CD4-positive, alpha-beta T cell treated with Interleukin-1 beta for 1 hour (primary cell): ENCODE results near the gene GREM2.

ENCODE experiments used
- DNase-seq, 2 donors: peaks; one replicate each; pipeline ENCODE4 v3.0.0-alpha.2; 2020 to 2022

GREM2 gene

DNA sequence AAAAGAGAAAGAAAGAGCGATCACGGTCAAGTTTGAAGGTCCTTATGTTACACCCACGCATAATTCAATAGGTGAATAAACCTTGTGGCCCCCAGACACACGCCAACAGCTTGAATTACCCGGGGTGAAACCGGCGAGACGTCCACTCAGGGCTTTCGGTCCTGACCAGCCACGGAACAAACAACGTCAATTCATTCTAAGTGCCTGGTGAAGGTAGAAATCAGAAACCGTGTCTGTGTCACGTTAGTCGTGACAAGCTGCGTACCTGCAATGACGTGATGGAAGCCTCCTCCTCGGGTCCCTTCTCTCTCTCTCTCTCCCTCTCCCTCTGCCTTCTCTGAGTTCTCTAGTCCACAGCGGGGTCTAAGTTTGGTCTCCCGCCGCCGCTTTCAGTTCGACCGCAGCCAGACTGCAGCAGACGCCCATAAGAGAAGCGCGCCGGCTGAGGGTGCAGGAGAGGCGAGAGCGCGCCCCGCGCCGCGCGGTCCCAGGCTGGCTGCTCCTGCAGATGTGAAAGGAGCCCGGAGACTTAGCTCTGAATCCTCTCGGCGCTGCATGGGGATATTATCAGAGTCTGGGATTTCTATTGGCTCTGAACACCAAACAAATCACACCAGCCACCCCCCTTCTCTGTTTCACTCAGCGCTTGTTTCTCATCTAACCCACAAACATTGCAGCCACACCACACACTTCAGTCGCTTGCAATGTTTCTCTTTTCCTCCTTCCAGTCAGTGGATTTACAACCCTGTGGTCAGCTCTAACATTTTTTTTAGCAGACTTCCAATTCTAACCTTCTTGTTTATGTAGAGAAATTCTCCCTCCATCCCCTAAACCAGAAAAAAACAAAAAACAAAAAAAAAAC is at the start of gene GREM2:
Gene GREM2, minus strand, starts transcription at position 537 of the 862 bp plus-strand sequence. CDS start 118,680 bp downstream, outside the sequence.
- peak; percentile 6 to 40 for DNase-seq

- DNase-seq: no peak
Measured at GRCh38 chr1:240658312-240658960, 46.5 kb upstream of the GREM2 start.

DNA sequence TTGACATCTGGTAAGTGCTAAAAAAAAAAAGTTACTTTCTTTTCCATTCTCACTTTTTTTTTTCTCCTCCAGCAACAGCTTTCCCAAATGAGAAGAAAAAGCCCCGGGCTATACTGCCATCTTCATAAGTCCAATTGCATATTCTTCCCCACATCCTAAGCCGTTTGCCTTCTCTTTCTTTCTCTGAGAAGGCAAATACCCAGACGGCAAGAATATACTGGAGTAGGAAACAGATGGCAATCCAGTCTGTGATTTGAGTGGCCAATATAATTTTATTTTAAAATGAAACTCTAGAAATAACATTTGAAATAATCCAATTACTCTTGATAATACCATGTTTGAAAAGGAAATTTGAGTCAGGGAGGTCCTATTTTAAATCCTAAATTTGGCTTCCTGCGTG is 44.6 kb upstream of the GREM2 start:
- DNase-seq: no peak

DNA sequence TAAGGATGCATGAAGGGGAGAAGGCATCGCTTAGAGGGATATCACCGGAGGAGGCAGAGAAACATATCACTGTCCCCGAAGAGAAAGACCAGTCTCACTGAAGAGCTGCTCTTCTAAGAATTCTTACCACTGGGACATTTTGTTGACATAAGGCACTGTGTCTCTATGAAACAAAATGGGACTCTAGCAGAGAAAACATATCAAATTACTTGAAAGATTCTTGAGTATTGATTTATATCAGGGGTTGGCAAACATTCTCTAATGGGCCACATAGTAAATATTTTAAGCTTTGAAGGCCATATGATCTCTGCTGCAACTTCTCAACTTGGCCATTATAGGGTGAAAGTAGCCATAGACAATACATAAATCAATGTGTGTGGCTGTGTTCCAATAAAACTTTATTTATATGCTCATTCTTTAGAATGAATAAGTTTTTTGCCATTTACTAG is 41.0 kb upstream of the GREM2 start:
- DNase-seq: no peak

DNA sequence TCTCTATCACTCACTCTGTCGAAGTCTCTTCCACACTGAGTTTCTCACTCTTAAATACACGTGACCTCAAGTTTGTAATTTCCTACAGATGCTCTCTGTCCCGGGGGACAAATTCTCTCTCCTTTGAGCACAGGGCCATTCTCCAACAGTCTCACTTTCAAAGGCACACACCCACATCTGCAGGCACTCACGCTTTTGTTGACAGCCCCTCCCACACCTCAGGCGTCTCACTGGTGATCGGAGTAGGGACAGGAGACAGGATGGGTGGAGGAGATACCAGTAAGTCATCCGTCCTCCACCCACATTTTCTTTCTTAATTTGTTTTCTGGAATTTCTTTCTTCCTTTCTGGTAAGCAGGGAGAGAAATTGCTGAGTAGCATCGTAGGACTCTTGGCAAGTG is 40.6 kb upstream of the GREM2 start:
- DNase-seq: no peak

DNA sequence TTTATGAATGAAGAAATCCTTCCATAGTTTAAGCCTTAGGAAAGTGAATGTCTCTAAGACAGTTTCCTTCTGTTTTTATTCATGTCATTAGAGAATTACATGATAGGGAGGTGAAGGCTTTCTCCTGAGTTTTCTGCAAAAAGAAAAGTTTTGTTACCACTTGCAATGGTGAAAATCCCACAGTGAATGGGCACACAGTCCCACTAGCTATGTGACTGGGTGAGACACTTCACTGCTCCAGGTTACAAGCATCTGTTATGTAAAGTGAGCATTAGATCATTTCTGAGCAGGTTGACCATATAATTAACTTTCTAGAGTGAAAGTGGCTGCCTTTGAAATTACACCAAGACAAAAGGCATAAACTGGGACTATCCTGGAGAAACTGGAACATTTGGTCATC is 38.9 kb upstream of the GREM2 start:
- DNase-seq: no peak

GRCh38 chr1:240649733-240650721 is 38.1 kb upstream of the GREM2 start:
- DNase-seq: no peak

DNA sequence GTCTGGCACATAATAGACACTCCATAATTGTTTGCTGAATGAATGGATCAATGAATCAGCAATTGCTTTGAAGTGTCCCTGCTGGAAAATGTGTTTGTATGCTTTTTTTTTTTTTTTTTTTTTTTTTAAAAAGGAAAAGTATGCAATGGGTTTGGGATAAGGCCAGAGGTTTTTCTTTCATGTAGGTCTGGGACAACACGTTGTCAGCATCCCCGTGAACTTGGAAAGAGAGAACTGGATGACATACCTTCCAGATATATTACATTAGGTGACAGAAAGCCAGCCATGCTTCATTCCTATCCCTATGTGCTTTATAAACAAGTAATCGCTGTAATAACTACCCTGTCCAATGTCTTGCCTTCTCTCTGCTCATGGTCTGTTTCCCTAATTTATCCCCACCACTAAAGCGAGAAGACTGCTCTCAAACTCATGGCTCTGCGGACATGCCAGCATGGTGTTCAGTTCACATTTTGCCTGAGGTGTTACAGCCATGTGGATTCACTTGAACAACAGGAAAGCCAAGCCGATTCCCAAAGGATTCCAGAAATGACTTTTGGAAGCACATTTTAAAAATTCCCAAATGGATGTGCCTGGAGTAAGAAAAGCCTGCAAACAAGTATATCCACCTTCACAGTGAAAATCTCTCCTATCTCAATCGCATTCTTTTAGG is 34.8 kb upstream of the GREM2 start:
- no peak for DNase-seq

DNA sequence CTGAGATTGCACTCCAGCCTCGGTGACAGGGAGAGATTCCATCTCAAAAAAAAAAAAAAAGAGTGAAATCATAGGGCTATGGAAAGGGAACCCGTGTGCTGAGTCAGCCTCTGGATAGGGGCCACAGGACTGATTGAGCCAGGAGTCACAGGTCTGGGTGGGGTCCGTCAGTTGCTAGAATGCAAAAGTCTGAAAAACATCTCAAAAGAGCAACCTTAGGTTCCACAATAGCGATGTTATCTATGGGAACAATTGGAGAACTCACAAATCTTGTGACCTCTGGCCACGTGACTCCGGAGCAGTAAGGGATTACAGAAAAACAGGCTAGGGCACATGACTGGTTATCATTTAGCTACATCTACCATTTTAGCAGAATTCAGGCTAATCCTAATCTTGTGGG is 32.8 kb upstream of the GREM2 start:
- no peak for DNase-seq

DNA sequence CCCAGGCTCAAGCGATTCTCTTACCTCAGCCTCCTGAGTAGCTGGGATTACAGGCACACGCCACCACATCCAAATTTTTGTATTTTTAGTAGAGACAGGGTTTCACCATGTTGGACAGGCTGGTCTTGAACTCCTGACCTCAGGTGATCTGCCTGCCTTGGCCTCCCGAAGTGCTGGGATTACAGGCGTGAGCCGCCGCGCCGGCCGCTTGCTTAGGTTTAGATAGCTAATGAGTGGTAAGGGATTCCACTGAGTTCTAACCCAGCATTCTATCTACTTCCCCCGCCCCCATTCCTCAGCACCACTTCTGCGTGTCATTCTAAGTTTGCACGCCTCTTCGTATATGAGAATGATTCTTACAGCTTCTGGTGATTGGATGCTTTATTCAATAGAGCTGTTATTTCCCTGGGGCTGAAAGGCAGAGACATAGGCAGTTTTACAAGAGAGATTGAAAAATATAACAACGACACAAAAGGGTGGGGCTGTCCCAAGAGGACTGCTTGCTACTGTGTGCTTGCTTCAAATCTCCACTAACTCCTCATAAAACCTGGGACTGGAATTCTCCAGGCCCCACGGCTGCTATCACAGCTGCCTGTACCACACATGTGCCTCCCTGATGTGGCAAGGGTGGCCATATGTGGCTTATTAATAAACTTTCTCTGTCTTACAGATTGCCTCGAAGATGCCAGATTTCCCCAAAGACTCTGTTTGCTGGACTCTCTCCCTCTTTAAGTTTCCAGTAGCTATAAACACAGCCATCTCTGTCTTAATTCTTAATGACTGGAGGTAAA is 23.7 kb upstream of the GREM2 start:
- DNase-seq: no peak

DNA sequence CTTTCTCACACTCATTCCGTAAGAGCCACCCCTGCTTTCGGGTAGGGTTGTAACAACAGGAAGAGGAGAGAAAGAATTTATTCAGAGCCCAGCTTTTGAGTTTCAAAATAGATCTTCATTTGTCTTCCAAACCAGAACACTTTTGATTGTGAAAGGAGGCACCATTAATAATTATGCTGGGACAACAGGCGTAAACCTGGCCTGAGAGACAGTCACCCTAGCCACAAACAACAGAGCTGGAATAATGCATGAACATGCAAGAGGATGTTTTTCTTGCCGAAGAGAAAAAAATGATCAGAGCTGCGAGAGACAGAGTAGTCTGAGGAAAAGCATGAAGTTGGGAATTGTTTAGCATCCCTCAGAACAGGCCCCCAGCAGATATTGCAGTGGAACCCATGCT is 18.5 kb upstream of the GREM2 start:
- DNase-seq: no peak

DNA sequence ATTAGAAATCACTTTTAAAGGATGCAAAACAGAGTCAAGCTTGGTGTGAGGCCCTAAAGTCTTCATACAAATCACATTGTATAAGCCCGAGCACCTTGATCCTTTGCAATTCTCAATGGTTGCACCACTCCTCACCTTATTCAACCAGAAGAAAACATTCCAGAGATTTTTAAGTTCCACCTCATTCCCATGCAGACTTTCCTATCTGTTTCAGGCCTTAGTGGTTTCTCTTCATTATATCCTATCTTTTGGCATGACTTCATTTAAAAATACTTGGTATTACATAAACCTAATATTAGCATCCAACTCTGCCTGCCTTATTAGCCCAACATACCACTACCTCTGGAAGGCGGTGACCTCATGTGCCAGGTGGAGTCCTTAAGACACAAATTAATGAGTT is 9.3 kb upstream of the GREM2 start:
- DNase-seq: no peak

- DNase-seq: no peak
Measured at GRCh38 chr1:240619906-240620621, 8.1 kb upstream of the GREM2 start.

DNA sequence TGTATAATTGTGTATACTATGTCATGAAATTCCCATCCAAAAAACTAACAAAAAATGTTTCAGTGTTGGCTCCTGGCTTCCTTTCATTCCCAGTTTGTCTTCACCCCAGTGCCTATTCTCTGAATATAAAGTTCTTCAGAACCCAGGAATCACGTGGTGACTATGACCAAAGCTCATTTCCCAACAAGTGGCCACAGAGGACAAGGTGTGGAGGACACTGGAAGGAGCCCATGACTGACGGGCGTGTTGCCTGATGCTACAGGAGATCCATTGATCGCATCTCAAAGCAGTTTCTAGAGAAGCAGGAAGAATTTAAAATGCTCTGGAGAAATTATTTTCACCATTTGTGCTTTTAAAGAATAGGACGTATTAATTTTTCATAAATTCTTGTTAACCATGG is 7.4 kb upstream of the GREM2 start:
- DNase-seq: no peak

- no peak for DNase-seq
Measured at GRCh38 chr1:240618946-240619345, 7.0 kb upstream of the GREM2 start.

GRCh38 chr1:240616018-240616417 is 4.1 kb upstream of the GREM2 start:
- no peak for DNase-seq

GRCh38 chr1:240613356-240614142 is 1.6 kb upstream of the GREM2 start:
- peak in 1 of 2 donors; percentile 7 for DNase-seq

DNA sequence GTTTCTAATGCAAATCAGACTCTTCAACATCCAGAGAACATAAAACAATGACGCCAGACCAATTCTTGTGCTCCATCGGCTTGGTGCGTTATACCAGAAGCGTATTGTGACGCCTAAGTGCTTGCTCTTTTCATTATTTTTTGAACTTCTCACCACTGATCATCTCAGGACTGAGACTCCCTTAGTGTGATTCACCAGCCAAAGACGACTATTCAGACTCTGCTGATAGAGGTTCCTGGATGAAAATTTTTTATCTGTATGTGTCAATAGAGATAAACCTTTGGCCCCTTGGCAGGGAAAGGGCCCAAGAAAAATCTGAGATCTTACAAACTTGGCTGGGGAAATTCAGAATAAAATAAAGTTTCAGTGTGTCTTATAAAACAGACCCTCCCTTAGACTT is 856 bp upstream of the GREM2 start:
- DNase-seq: no peak

DNA sequence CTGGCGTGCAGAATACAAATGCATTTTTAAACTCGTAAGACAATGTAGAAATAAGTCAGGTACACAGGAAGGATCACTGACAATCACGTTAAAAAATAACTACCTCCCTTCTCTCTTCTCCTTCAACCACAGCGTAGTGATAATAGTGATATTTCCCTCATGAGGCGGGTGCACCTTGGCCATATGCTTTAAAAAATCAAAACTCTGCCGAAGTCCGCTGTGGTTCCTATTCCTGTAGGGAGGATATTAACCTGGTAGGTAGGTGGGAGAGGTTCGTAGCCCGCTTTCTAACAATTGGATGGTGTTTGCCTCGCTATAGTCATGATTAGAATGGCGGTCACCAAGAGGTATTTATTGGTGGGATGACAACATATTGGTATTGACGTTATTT is 732 bp downstream of the GREM2 start:
- DNase-seq: peak in 1 of 2 donors; percentile 4

DNA sequence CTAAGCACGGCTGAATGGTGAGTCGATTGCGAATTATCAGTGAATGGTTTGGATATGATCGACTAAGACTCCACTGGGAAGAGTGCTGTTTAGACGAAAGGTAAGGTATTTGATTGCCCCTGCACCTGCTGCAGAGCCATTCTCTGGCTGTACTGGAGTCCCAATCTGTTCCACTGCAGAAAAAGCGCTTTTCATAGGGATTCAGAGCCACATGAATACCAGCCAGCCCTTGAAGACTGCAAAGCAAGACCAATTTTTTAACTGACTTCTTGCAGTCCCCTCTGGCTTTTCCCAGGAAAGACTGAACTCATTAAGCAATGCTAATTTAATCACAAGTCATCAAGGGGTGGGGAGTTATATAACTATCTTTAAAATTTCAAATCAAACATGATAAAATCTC is 1.3 kb downstream of the GREM2 start:
- DNase-seq: no peak
